MM.1S (cell line): Measurements from ENCODE around the gene TACC2.
"Not testable (repeated sequence)": the region's sequence is repeated elsewhere in the genome, so short reads cannot be mapped to it uniquely, and the experiment has no call there.

Source experiments
- DNase-seq: peaks from one replicate; pipeline ENCODE4 v3.0.0-alpha.2; 2015
- H2AFZ ChIP-seq: fragments of 300-600 bp; sonication (generic); 2 replicates; pipeline ENCODE4 v1.6.0; 2016; ENCODE audit warnings: antibody characterized with exemption, low read length
- H3F3A ChIP-seq: fragments of 300-600 bp; sonication (generic); 2 replicates; pipeline ENCODE4 v1.6.1; 2016; ENCODE audit warnings: mild to moderate bottlenecking, antibody characterized with exemption, low read length, moderate library complexity, mixed read lengths; ENCODE audit not compliant: insufficient read depth
- H3K27ac ChIP-seq: fragments of 300-600 bp; sonication (generic); 2 replicates; pipeline ENCODE4 v1.5.1; 2016; ENCODE audit warnings: mild to moderate bottlenecking, low read length
- H3K27me3 ChIP-seq: fragments of 300-600 bp; sonication (generic); replicated peaks from 2 replicates; pipeline ENCODE4 v1.6.0; 2016; ENCODE audit warnings: low read length; ENCODE audit not compliant: insufficient read depth
- H3K36me3 ChIP-seq: fragments of 300-600 bp; sonication (generic); replicated peaks from 2 replicates; pipeline ENCODE4 v1.6.1; 2016; ENCODE audit warnings: mild to moderate bottlenecking, low read length, mixed read lengths; ENCODE audit not compliant: insufficient read depth
- H3K4me1 ChIP-seq: fragments of 300-600 bp; sonication (generic); 2 replicates; pipeline ENCODE4 v1.6.1; 2016; ENCODE audit warnings: low read length, mixed read lengths
- H3K4me2 ChIP-seq: fragments of 300-600 bp; sonication (generic); 2 replicates; pipeline ENCODE4 v1.6.0; 2016; ENCODE audit warnings: low read depth, low read length
- H3K4me3 ChIP-seq: fragments of 300-600 bp; sonication (generic); 2 replicates; pipeline ENCODE4 v1.5.1; 2016; ENCODE audit warnings: low read length, mixed read lengths
- H3K79me2 ChIP-seq: fragments of 300-600 bp; sonication (generic); 2 replicates; pipeline ENCODE4 v1.6.1; 2016; ENCODE audit warnings: mixed run types, low read length, mixed read lengths
- H3K9ac ChIP-seq: fragments of 300-600 bp; sonication (generic); 2 replicates; pipeline ENCODE4 v1.6.1; 2016; ENCODE audit warnings: low read length, mixed read lengths
- H3K9me2 ChIP-seq: fragments of 300-600 bp; sonication (generic); replicated peaks from 2 replicates; pipeline ENCODE4 v1.6.1; 2016; ENCODE audit warnings: mild to moderate bottlenecking, low read length, mixed read lengths; ENCODE audit not compliant: insufficient read depth
- H3K9me3 ChIP-seq: fragments of 300-600 bp; sonication (generic); replicated peaks from 2 replicates; pipeline ENCODE4 v1.6.1; 2016; ENCODE audit warnings: mild to moderate bottlenecking, low read length, mixed read lengths; ENCODE audit not compliant: insufficient read depth
- H4K20me1 ChIP-seq: fragments of 300-600 bp; sonication (generic); 2 replicates; pipeline ENCODE4 v1.6.1; 2016; ENCODE audit warnings: mild to moderate bottlenecking, low read length, moderate library complexity, mixed read lengths; ENCODE audit not compliant: insufficient read depth
- CTCF ChIP-seq: fragments of 300-600 bp; sonication (generic); IDR thresholded peaks from 2 replicates; pipeline ENCODE4 v1.5.1; 2016; ENCODE audit warnings: antibody characterized with exemption, low read length, mixed read lengths
- EZH2 ChIP-seq: fragments of 300-600 bp; sonication (generic); optimal IDR thresholded peaks from 2 replicates; pipeline ENCODE3; 2017; ENCODE audit warnings: low read depth, mild to moderate bottlenecking, antibody characterized with exemption, low read length, mixed read lengths
- EZH2phosphoT487 ChIP-seq: fragments of 300-600 bp; sonication (generic); IDR thresholded peaks from 2 replicates; pipeline ENCODE4 v1.6.1; 2018; ENCODE audit warnings: antibody characterized with exemption, low read length

Gene TACC2

GRCh38 chr10:122020226-122020625 is 31.3 kb downstream of the TACC2 start:
- Histone ChIP-seq H2AFZ (no peak overlapping the region), H3K27ac (no peak overlapping the region), H3K4me2 (peak overlapping the region; percentile 83; the same call in 1 of the 2 replicates)

GRCh38 chr10:122021379-122021778 is 32.4 kb downstream of the TACC2 start:
- no peak overlapping the region for H3K4me3 ChIP-seq
- H3K79me2 ChIP-seq = no peaks in the 10 kb centered on the region
- no peak overlapping the region for H3K27ac ChIP-seq
- H3K4me1 ChIP-seq = 0 out of 2 replicates have a peak, but pooled peaks cover 3% of the 10 kb centered on the region
- H3F3A ChIP-seq = peaks cover 6% of the 10 kb centered on the region
- no peak overlapping the region for H3K9ac ChIP-seq
- H3K9me2 ChIP-seq = no peaks in the 10 kb centered on the region
- no peak overlapping the region for H2AFZ ChIP-seq
- H3K27me3 ChIP-seq = no peaks in the 10 kb centered on the region
- H3K9me3 ChIP-seq = no peaks in the 10 kb centered on the region
- no peaks in the 10 kb centered on the region for H3K36me3 ChIP-seq
- no peak for DNase-seq
- H3K4me2 ChIP-seq = no peak overlapping the region
- H4K20me1 ChIP-seq = no peaks in the 10 kb centered on the region
- TF ChIP-seq EZH2phosphoT487 (no peak), CTCF (no peak), EZH2 (no peak)

More at GRCh38 chr10:122020226-122020625, 31.3 kb downstream of the TACC2 start:
- no peak overlapping the region for H3K9ac ChIP-seq
- H3K9me3 ChIP-seq = no peaks in the 10 kb centered on the region
- DNase-seq = no peak
- 0 out of 2 replicates have a peak, but pooled peaks cover 3% of the 10 kb centered on the region for H3K4me1 ChIP-seq
- peaks cover 6% of the 10 kb centered on the region for H3F3A ChIP-seq
- H3K9me2 ChIP-seq = no peaks in the 10 kb centered on the region
- no peaks in the 10 kb centered on the region for H4K20me1 ChIP-seq
- no peak overlapping the region for H3K4me3 ChIP-seq
- no peaks in the 10 kb centered on the region for H3K27me3 ChIP-seq
- H3K79me2 ChIP-seq = no peaks in the 10 kb centered on the region
- no peaks in the 10 kb centered on the region for H3K36me3 ChIP-seq
- TF ChIP-seq EZH2 (no peak), EZH2phosphoT487 (no peak), CTCF (no peak)

- Histone ChIP-seq H3K9ac (no peak overlapping the region), H3K27me3 (no peaks in the 10 kb centered on the region), H4K20me1 (no peaks in the 10 kb centered on the region), H3K9me2 (no peaks in the 10 kb centered on the region), H3F3A (peaks cover 6% of the 10 kb centered on the region), H3K36me3 (no peaks in the 10 kb centered on the region), H3K4me2 (no peak overlapping the region), H3K4me3 (no peak overlapping the region), H3K79me2 (no peaks in the 10 kb centered on the region), H3K27ac (no peak overlapping the region), H2AFZ (no peak overlapping the region), H3K9me3 (no peaks in the 10 kb centered on the region), H3K4me1 (0 out of 2 replicates have a peak, but pooled peaks cover 3% of the 10 kb centered on the region)
- no peak for TF ChIP-seq EZH2phosphoT487
- no peak for DNase-seq
Measured at GRCh38 chr10:122021828-122022227, 32.9 kb downstream of the TACC2 start.

- H3K27ac ChIP-seq = no peak overlapping the region
- no peaks in the 10 kb centered on the region for H3K9me3 ChIP-seq
- H3K4me3 ChIP-seq = no peak overlapping the region
Measured at GRCh38 chr10:122022276-122022675, 33.3 kb downstream of the TACC2 start.

GRCh38 chr10:122023257-122023656 is 34.3 kb downstream of the TACC2 start:
- not testable (repeated sequence) for H3K9me3 ChIP-seq, H3K4me1 ChIP-seq, DNase-seq, H4K20me1 ChIP-seq, H3K4me2 ChIP-seq, H3F3A ChIP-seq, H2AFZ ChIP-seq, H3K27ac ChIP-seq, H3K9me2 ChIP-seq, H3K4me3 ChIP-seq, H3K27me3 ChIP-seq, H3K79me2 ChIP-seq, H3K9ac ChIP-seq, H3K36me3 ChIP-seq

More at GRCh38 chr10:122022276-122022675, 33.3 kb downstream of the TACC2 start:
- Histone ChIP-seq H3K27me3 (no peaks in the 10 kb centered on the region), H3K9me2 (no peaks in the 10 kb centered on the region), H3K4me1 (0 out of 2 replicates have a peak, but pooled peaks cover 3% of the 10 kb centered on the region), H3K4me2 (no peak overlapping the region), H2AFZ (no peak overlapping the region), H3K36me3 (no peaks in the 10 kb centered on the region), H4K20me1 (no peaks in the 10 kb centered on the region), H3K9ac (no peak overlapping the region), H3K79me2 (no peaks in the 10 kb centered on the region), H3F3A (peaks cover 6% of the 10 kb centered on the region)
- TF ChIP-seq EZH2 (no peak), EZH2phosphoT487 (no peak), CTCF (no peak)
- DNase-seq = no peak
